WTC11 (cell line): Measurements from ENCODE around the gene POP4.

Experiments used
- TF ChIP-seq, protein P1 (sequence below): fragments of 200-600 bp; IDR thresholded peaks from 2 replicates; pipeline ENCODE4 v1.8.0; 2022; ENCODE audit warnings: antibody characterized with exemption
- TF ChIP-seq, protein P2 (sequence below): sonication (generic); formaldehyde crosslinking; IDR thresholded peaks from 2 replicates; pipeline ENCODE4 v1.8.1; 2022; ENCODE audit warnings: mild to moderate bottlenecking, moderate library complexity, missing genetic modification reagents
- TF ChIP-seq, protein P3 (sequence below): sonication (generic); formaldehyde crosslinking; IDR thresholded peaks from 2 replicates; pipeline ENCODE4 v1.8.0; 2022; ENCODE audit warnings: mild to moderate bottlenecking, missing genetic modification reagents
- TF ChIP-seq, protein P4 (sequence below): sonication (generic); formaldehyde crosslinking; IDR thresholded peaks from 2 replicates; pipeline ENCODE4 v1.8.1; 2023; ENCODE audit warnings: mild to moderate bottlenecking, missing genetic modification reagents, borderline replicate concordance
- TF ChIP-seq, protein P5 (sequence below): sonication (generic); formaldehyde crosslinking; IDR thresholded peaks from 2 replicates; pipeline ENCODE4 v1.8.1; 2023; ENCODE audit warnings: mild to moderate bottlenecking, missing genetic modification reagents

DNA sequence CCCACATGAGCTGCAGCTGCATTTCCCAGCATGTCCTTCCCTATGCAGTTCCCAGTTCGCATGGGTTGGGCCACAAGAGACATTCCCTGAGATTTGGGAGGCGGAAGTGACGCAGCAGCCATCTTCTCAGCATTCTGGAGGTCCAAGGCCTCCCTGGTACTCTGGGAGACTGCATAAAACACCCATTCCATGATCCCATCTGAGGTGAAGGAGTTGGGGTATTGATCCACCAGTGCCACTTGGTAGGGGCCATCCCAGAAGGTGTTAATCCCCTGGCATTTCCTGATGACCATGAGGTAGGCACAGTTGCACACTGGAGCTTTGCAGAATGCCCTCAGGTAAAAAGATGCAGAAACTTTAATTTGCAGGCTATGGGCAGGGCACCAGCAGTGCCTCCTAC is 25.4 kb downstream of the POP4 start:
- TF ChIP-seq, protein P1, sequence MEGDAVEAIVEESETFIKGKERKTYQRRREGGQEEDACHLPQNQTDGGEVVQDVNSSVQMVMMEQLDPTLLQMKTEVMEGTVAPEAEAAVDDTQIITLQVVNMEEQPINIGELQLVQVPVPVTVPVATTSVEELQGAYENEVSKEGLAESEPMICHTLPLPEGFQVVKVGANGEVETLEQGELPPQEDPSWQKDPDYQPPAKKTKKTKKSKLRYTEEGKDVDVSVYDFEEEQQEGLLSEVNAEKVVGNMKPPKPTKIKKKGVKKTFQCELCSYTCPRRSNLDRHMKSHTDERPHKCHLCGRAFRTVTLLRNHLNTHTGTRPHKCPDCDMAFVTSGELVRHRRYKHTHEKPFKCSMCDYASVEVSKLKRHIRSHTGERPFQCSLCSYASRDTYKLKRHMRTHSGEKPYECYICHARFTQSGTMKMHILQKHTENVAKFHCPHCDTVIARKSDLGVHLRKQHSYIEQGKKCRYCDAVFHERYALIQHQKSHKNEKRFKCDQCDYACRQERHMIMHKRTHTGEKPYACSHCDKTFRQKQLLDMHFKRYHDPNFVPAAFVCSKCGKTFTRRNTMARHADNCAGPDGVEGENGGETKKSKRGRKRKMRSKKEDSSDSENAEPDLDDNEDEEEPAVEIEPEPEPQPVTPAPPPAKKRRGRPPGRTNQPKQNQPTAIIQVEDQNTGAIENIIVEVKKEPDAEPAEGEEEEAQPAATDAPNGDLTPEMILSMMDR: no peak
- TF ChIP-seq, protein P2, sequence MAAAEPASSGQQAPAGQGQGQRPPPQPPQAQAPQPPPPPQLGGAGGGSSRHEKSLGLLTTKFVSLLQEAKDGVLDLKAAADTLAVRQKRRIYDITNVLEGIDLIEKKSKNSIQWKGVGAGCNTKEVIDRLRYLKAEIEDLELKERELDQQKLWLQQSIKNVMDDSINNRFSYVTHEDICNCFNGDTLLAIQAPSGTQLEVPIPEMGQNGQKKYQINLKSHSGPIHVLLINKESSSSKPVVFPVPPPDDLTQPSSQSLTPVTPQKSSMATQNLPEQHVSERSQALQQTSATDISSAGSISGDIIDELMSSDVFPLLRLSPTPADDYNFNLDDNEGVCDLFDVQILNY (CRISPR knock-in tag): no peak
- TF ChIP-seq, protein P3, sequence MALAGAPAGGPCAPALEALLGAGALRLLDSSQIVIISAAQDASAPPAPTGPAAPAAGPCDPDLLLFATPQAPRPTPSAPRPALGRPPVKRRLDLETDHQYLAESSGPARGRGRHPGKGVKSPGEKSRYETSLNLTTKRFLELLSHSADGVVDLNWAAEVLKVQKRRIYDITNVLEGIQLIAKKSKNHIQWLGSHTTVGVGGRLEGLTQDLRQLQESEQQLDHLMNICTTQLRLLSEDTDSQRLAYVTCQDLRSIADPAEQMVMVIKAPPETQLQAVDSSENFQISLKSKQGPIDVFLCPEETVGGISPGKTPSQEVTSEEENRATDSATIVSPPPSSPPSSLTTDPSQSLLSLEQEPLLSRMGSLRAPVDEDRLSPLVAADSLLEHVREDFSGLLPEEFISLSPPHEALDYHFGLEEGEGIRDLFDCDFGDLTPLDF: no peak
- TF ChIP-seq, protein P4, sequence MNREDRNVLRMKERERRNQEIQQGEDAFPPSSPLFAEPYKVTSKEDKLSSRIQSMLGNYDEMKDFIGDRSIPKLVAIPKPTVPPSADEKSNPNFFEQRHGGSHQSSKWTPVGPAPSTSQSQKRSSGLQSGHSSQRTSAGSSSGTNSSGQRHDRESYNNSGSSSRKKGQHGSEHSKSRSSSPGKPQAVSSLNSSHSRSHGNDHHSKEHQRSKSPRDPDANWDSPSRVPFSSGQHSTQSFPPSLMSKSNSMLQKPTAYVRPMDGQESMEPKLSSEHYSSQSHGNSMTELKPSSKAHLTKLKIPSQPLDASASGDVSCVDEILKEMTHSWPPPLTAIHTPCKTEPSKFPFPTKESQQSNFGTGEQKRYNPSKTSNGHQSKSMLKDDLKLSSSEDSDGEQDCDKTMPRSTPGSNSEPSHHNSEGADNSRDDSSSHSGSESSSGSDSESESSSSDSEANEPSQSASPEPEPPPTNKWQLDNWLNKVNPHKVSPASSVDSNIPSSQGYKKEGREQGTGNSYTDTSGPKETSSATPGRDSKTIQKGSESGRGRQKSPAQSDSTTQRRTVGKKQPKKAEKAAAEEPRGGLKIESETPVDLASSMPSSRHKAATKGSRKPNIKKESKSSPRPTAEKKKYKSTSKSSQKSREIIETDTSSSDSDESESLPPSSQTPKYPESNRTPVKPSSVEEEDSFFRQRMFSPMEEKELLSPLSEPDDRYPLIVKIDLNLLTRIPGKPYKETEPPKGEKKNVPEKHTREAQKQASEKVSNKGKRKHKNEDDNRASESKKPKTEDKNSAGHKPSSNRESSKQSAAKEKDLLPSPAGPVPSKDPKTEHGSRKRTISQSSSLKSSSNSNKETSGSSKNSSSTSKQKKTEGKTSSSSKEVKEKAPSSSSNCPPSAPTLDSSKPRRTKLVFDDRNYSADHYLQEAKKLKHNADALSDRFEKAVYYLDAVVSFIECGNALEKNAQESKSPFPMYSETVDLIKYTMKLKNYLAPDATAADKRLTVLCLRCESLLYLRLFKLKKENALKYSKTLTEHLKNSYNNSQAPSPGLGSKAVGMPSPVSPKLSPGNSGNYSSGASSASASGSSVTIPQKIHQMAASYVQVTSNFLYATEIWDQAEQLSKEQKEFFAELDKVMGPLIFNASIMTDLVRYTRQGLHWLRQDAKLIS (CRISPR knock-in tag): no peak
- TF ChIP-seq, protein P5, sequence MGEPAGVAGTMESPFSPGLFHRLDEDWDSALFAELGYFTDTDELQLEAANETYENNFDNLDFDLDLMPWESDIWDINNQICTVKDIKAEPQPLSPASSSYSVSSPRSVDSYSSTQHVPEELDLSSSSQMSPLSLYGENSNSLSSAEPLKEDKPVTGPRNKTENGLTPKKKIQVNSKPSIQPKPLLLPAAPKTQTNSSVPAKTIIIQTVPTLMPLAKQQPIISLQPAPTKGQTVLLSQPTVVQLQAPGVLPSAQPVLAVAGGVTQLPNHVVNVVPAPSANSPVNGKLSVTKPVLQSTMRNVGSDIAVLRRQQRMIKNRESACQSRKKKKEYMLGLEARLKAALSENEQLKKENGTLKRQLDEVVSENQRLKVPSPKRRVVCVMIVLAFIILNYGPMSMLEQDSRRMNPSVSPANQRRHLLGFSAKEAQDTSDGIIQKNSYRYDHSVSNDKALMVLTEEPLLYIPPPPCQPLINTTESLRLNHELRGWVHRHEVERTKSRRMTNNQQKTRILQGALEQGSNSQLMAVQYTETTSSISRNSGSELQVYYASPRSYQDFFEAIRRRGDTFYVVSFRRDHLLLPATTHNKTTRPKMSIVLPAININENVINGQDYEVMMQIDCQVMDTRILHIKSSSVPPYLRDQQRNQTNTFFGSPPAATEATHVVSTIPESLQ: no peak
